ENCODE data around the gene ZNF574. TPM values are rescaled to one million over a fixed set of nuclear protein-coding genes. Genes with fewer than 3 reads are reported as not detected.

The ZNF574 gene
- total and polyA plus RNA-seq, 2 of the 8 experiments (the other 6 are each of a cell fraction or from before 2014, with no cell fraction given): 27.0 to 38.8 TPM

- TF ChIP-seq EP300 (IDR thresholded peaks at IDR 0.05; ENCODE audit: borderline replicate concordance in 1 of 2, low read depth in 2 of 2, low read length in 2 of 2): no peak
- TF ChIP-seq TEAD4 (IDR thresholded peaks at IDR 0.05; ENCODE audit: low read depth, low read length): no peak
- no peak for TF ChIP-seq SIN3A (conservative IDR thresholded peaks at IDR 0.05 in 1 of 2, IDR thresholded peaks at IDR 0.05 in 1 of 2; ENCODE audit: low read depth in 1 of 2, low read length in 2 of 2)
- TF ChIP-seq POLR2AphosphoS5 (IDR thresholded peaks at IDR 0.05; ENCODE audit: low read depth, low read length): no peak
- no peak for TF ChIP-seq KDM4A (IDR thresholded peaks at IDR 0.05; ENCODE audit: low read depth, low read length, severe bottlenecking)
- no peak for TF ChIP-seq JUN (IDR thresholded peaks at IDR 0.05; ENCODE audit: low read depth, low read length)
- TF ChIP-seq RNF2 (IDR thresholded peaks at IDR 0.05; ENCODE audit: borderline replicate concordance, low read depth, low read length, missing control alignments, poor library complexity, severe bottlenecking): no peak
- TF ChIP-seq SP2 (IDR thresholded peaks at IDR 0.05; ENCODE audit: low read length): no peak
Observed at GRCh38 chr19:42037649-42038048, 38.3 kb upstream of the ZNF574 start (continued).
